OCI-LY7 (cell line): ENCODE data around the gene ZSCAN5C. TPM values are rescaled to one million over a fixed set of nuclear protein-coding genes. Genes with fewer than 3 reads are reported as not detected.

Source experiments
- BruUV-seq: library from RNA; stranded (reverse); fragments of 400-500 nt; replicated peaks from 2 replicates; lab custom pipeline; 2021; lab: Mats Ljungman, UMichigan
- CTCF ChIA-PET: fragments of 300-600 bp; sonication (Branson Sonifier 250); formaldehyde crosslinking; loops from one replicate; lab custom pipeline; 2022; ENCODE audit warnings: antibody characterized with exemption; ENCODE audit not compliant: unreplicated experiment; lab: Charles Lee
- POLR2A ChIA-PET: fragments of 300-600 bp; sonication (Branson Sonifier 250); formaldehyde crosslinking; loops from one replicate; lab custom pipeline; 2022; ENCODE audit warnings: antibody characterized with exemption; lab: Charles Lee
- DNase-seq: peaks from one replicate; pipeline ENCODE4 v3.0.0-alpha.2; 2015; ENCODE audit warnings: low spot score
- H2AFZ ChIP-seq: fragments of 200-600 bp; sonication (generic), shearing (Covaris generic); 2 replicates; pipeline ENCODE4 v1.6.1; 2014; ENCODE audit warnings: mild to moderate bottlenecking, antibody characterized with exemption, low read length, moderate library complexity
- H3K27ac ChIP-seq: fragments of 200-600 bp; sonication (generic); 2 replicates; pipeline ENCODE4 v1.5.1; 2014; ENCODE audit warnings: mixed run types, low read depth, mild to moderate bottlenecking, moderate library complexity, low read length, inconsistent platforms; ENCODE audit not compliant: poor library complexity, severe bottlenecking
- H3K36me3 ChIP-seq: fragments of 200-600 bp; sonication (generic); 2 replicates; pipeline ENCODE4 v1.6.1; 2014; ENCODE audit warnings: mild to moderate bottlenecking, antibody characterized with exemption, low read length, moderate library complexity, mixed read lengths; ENCODE audit not compliant: insufficient read depth
- H3K4me1 ChIP-seq: fragments of 200-600 bp; sonication (generic); 2 replicates; pipeline ENCODE4 v1.5.1; 2014; ENCODE audit warnings: mild to moderate bottlenecking, low read length; ENCODE audit not compliant: insufficient read depth, poor library complexity, severe bottlenecking
- H3K4me2 ChIP-seq: fragments of 200-600 bp; sonication (generic); 2 replicates; pipeline ENCODE4 v1.6.1; 2014; ENCODE audit warnings: mild to moderate bottlenecking, low read length
- H3K4me3 ChIP-seq: fragments of 200-600 bp; sonication (generic); 2 replicates; pipeline ENCODE4 v1.5.1; 2014; ENCODE audit warnings: mild to moderate bottlenecking, low read depth, low read length; ENCODE audit not compliant: poor library complexity, severe bottlenecking
- H3K79me2 ChIP-seq: fragments of 200-600 bp; sonication (generic); 2 replicates; pipeline ENCODE4 v1.6.1; 2016; ENCODE audit warnings: low read depth, mild to moderate bottlenecking, low read length, moderate library complexity, mixed read lengths; ENCODE audit not compliant: insufficient read depth
- H3K9me2 ChIP-seq: fragments of 200-600 bp; sonication (generic); 2 replicates; pipeline ENCODE4 v1.6.1; 2016; ENCODE audit warnings: mild to moderate bottlenecking, low read length, mixed read lengths; ENCODE audit not compliant: insufficient read depth
- H3K9me3 ChIP-seq: fragments of 200-600 bp; sonication (generic); 2 replicates; pipeline ENCODE4 v1.6.1; 2014; ENCODE audit warnings: mild to moderate bottlenecking, mixed run types, low read length, mixed read lengths
- H4K20me1 ChIP-seq: fragments of 200-600 bp; sonication (generic); 2 replicates; pipeline ENCODE4 v1.6.1; 2014; ENCODE audit warnings: mild to moderate bottlenecking, antibody characterized with exemption, low read length, moderate library complexity, mixed read lengths; ENCODE audit not compliant: insufficient read depth
- EZH2phosphoT487 ChIP-seq: fragments of 200-600 bp; sonication (generic); IDR thresholded peaks from 2 replicates; pipeline ENCODE4 v1.6.1; 2018; ENCODE audit warnings: low read depth, borderline replicate concordance, mild to moderate bottlenecking, mixed run types, antibody characterized with exemption, low read length, moderate library complexity, mixed read lengths
- intact Hi-C: fragments of 100-400 bp; cut with micrococcal nuclease; formaldehyde crosslinking; loops from one replicate; pipeline ENCODE4 v1.10.0; 2022; ENCODE audit not compliant: unreplicated experiment
- total RNA-seq, 2 experiments: library from RNA; depleted of rRNA in 1 of 2; stranded (reverse); fragments of >200 nt in 1 of 2; shearing (Covaris generic) in 1 of 2; gene quantifications; 2 replicates each; pipeline ENCODE4 v1.2.3, GENCODE V29; 2014 to 2022
- TF ChIP-seq, protein P1 (sequence below): fragments of 200-600 bp; sonication (generic); conservative IDR thresholded peaks from 2 replicates; pipeline ENCODE4 v1.5.1; 2014; ENCODE audit warnings: mild to moderate bottlenecking, antibody characterized with exemption, low read length, moderate library complexity, mixed read lengths

Gene ZSCAN5C
- total RNA-seq, 2 experiments from 2014 or later, result not detected

DNA sequence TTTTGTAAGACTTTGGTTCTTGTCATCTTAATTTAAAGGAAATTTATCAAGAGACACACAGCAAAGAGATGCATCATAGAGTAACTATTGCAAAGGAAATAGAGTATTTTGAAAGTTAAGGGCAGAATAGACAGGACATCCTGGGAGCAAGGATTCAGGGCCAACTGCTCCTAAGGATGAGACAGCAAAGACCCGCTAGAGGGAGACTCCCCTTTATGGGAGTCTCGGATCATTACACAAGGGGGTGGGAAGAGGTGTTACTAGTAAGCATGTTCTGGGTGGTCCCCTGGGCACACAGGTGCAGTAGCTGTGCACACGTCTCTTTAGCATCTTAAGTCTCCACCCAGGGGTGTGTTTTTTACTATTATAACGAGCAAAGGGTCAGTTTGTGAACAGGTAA lies 9.6 kb downstream of the ZSCAN5C start:
- TF ChIP-seq EZH2phosphoT487, result no peak
- TF ChIP-seq, protein P1, sequence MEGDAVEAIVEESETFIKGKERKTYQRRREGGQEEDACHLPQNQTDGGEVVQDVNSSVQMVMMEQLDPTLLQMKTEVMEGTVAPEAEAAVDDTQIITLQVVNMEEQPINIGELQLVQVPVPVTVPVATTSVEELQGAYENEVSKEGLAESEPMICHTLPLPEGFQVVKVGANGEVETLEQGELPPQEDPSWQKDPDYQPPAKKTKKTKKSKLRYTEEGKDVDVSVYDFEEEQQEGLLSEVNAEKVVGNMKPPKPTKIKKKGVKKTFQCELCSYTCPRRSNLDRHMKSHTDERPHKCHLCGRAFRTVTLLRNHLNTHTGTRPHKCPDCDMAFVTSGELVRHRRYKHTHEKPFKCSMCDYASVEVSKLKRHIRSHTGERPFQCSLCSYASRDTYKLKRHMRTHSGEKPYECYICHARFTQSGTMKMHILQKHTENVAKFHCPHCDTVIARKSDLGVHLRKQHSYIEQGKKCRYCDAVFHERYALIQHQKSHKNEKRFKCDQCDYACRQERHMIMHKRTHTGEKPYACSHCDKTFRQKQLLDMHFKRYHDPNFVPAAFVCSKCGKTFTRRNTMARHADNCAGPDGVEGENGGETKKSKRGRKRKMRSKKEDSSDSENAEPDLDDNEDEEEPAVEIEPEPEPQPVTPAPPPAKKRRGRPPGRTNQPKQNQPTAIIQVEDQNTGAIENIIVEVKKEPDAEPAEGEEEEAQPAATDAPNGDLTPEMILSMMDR, result no peak
- POLR2A ChIA-PET, result no interaction called here

DNA sequence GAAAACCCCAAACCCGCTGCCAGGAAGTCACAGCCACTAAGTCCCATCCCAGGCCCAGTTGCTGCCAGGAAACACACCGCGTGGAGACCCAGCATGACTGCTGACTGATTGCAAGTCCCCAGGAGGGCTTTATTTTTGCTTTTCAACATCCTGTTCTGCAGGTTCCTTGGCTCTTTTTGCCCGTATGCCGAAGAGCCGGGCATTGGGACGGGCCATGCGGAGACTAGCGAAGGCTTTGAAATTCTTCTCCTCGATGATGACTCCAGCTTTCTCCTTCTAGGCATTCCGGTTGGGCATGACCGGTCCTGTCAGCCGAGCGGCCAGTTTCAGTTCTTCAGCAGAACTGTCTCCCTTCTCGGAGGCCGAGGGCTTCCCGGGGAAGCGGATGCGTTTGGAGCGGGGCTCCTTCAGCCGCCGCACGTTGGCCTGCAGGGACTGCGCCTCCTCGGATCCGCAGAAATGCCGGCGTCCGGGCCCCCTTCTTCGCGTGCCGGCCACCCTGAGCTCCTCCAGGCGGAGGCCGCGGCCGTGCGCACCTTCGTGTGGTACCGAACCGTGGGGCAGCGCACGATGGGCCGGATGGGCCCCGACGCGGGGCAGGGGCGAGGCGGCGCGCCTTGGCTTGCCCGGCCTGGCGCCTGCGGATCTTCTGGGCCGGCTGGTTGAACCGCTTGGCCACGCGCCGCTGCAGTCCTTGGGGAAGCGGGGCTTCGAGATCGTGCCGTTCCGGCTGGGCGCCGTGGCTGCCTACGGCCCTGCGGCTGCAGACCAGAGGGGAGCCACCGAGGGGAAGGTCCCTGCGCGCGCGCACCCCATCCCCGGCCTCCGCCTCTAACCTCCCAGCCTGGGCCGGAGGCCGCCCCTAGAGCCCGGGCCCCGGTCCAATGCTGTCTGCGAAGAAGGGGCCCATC lies 15.2 kb downstream of the ZSCAN5C start:
- Histone ChIP-seq H3K36me3 (no peaks in the 10 kb centered on the region), H3K4me2 (no peak overlapping the region), H3K4me3 (no peak overlapping the region), H3K79me2 (no peaks in the 10 kb centered on the region), H3K9me3 (no peaks in the 10 kb centered on the region), H2AFZ (no peak overlapping the region), H3K27ac (no peak overlapping the region), H3K9me2 (no peaks in the 10 kb centered on the region), H3K4me1 (no peaks in the 10 kb centered on the region), H4K20me1 (no peaks in the 10 kb centered on the region)
- TF ChIP-seq, protein P1, result no peak
- TF ChIP-seq EZH2phosphoT487, result no peak
- CTCF ChIA-PET, result no interaction called here
- no peak for DNase-seq
- intact Hi-C loops, result no loop called here
- POLR2A ChIA-PET, result no interaction called here
- no TSS peak for BruUV-seq

More for the DNA sequence above, 9.6 kb downstream of the ZSCAN5C start:
- no peak overlapping the region for H3K27ac ChIP-seq
- no peaks in the 10 kb centered on the region for H4K20me1 ChIP-seq
- CTCF ChIA-PET, result no interaction called here
- H3K9me3 ChIP-seq, result no peaks in the 10 kb centered on the region
- intact Hi-C loops, result no loop called here
- H3K4me3 ChIP-seq, result no peak overlapping the region
- H3K36me3 ChIP-seq, result no peaks in the 10 kb centered on the region
- no peak overlapping the region for H3K4me2 ChIP-seq
- no peaks in the 10 kb centered on the region for H3K4me1 ChIP-seq
- no peaks in the 10 kb centered on the region for H3K79me2 ChIP-seq
- DNase-seq, result no peak
- H3K9me2 ChIP-seq, result no peaks in the 10 kb centered on the region
- H2AFZ ChIP-seq, result no peak overlapping the region
- BruUV-seq, result no TSS peak

DNA sequence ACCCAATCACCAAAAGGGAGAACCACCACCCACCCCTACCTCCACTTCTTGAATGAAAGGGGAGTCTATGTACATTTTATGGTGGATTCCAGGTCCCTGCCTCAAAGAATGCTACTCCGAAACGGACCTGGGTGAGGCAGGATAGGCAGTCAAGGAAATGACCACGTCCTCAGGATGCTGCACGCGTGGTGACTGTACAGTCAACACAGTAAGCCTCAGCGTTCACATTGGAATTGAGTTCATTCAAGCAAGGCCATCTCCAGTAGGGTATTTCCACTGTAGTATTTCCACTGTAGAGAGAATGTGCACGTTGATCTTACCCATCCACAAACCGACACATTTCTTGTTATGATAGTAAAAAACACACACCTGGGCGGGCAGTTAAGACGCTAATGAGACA lies 16.9 kb downstream of the ZSCAN5C start:
- Histone ChIP-seq H3K4me2 (no peak overlapping the region), H3K79me2 (no peaks in the 10 kb centered on the region), H3K4me1 (no peaks in the 10 kb centered on the region), H3K27ac (no peak overlapping the region), H4K20me1 (no peaks in the 10 kb centered on the region), H3K4me3 (no peak overlapping the region), H3K9me3 (no peaks in the 10 kb centered on the region), H3K9me2 (no peaks in the 10 kb centered on the region), H3K36me3 (no peaks in the 10 kb centered on the region), H2AFZ (no peak overlapping the region)
- no peak for DNase-seq
- TF ChIP-seq, protein P1, result no peak
- no peak for TF ChIP-seq EZH2phosphoT487
- ChIA-PET POLR2A (interaction anchor here (0.7 kb wide), 1 partner anchor 51 kb away, joined by 4 read pairs; no protein-coding TSS in a partner anchor), CTCF (no interaction called here)
- intact Hi-C loops, result no loop called here
- no TSS peak for BruUV-seq
